DMS53 treated with DMSO at 0.1 percent for 48 hours (cell line): ENCODE data around the gene OR4K2.
"Not testable (repeated sequence)": the region's sequence is repeated elsewhere in the genome, so short reads cannot be mapped to it uniquely, and the experiment has no call there.

Experiments used
- DNase-seq: peaks from one replicate; lab custom pipeline; 2025; ENCODE audit not compliant: unreplicated experiment; lab: John Stamatoyannopoulos, UW

Gene OR4K2, protein sequence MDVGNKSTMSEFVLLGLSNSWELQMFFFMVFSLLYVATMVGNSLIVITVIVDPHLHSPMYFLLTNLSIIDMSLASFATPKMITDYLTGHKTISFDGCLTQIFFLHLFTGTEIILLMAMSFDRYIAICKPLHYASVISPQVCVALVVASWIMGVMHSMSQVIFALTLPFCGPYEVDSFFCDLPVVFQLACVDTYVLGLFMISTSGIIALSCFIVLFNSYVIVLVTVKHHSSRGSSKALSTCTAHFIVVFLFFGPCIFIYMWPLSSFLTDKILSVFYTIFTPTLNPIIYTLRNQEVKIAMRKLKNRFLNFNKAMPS

DNA sequence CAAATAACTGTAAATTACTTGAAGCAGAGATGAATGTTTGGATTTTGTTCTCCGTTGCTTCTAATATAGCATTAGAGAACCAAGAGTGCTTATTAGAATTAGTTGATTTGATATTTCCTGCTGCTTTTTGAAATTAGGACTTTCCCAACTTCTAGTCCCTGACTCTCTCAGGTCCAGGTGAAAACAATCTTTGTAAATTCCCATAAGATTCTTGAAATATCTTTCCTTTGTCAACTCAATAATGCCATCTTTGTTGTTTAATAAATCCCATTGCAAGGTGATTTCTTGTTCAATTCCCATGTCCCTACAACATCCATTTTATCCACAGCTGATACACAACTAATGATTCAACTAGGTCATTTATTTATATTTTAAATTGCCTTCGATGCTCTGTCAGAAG lies at the start of gene OR4K2:
TSS of gene OR4K2 (plus strand) at position 301 of the 400 bp plus-strand sequence. CDS start 1,126 bp downstream, outside the sequence.
- no peak for DNase-seq

DNA sequence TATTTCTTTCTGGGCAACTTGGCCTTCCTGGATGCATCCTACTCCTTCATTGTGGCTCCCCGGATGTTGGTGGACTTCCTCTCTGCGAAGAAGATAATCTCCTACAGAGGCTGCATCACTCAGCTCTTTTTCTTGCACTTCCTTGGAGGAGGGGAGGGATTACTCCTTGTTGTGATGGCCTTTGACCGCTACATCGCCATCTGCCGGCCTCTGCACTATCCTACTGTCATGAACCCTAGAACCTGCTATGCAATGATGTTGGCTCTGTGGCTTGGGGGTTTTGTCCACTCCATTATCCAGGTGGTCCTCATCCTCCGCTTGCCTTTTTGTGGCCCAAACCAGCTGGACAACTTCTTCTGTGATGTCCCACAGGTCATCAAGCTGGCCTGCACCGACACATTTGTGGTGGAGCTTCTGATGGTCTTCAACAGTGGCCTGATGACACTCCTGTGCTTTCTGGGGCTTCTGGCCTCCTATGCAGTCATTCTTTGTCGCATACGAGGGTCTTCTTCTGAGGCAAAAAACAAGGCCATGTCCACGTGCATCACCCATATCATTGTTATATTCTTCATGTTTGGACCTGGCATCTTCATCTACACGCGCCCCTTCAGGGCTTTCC lies 47.2 kb upstream of the OR4K2 start:
- DNase-seq = not testable (repeated sequence)

- DNase-seq = no peak
Measured at GRCh38 chr14:19828314-19828713, 46.6 kb upstream of the OR4K2 start.

DNA sequence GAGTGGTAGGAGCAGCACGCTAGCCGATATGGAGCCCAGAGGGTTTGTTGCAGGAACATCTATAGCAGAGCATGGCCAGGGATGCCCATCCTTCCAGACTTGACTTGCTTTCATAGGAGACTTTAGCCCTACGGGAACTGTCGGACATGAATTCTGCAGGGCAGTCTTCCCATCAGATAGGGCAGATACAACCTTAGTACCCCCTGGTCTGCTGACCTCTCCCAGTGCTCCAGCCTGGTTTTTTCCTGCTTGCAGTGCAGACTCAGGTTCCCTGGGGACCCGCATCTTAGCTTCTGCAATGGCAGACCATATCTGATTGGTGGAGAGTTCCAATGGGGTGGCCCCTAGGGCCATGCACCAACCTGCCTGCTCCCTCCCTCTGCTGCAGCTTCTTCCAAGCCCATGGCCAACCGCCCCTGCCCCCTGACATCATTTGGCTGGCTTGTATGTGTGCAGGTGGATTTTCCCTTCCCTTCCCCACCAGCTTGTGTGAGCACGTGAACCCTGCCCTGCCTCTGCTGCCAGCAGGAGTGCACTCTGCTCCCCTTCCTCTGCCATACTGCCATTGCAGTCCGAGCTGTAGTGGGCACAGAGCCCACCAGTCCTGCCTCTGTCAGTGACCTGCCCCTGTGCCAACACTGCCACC lies 40.6 kb upstream of the OR4K2 start:
- DNase-seq = not testable (repeated sequence)

DNA sequence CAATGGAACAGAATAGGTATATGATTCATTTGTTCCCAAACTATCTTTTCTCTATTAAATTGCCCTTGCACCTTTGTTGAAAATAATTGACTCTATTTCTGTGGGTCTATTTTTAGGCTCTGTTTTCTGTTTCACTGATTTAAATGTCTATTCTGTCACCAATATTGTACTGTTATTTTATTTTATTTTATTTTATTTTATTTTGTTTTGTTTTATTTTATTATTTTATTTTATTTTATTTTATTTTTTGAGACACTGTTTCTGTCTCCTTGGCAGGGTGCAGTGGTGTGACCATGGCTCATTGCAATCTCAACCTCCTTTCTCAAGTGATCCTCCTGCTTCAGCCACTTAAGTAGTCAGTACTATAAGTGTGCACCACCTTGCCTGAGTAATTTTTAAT lies 36.5 kb upstream of the OR4K2 start:
- DNase-seq = no peak

DNA sequence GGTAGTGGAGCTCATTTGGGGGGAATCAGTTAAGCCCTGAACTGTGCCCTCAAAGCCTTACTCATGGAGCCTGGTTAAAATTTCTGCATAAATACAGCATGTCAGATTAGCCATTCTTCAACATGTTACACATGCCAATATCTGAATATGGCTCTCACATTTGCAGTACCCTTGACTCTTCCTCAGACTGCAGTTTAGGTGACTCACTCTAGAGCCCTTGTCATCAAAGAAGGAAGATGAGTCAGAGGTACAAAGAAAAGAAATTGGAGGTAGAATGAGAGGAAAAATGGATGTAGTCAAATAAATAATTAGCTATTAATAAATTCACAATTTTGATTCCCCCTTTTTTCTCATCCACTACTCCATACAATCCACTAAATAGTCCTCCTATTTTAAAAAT lies 23.6 kb upstream of the OR4K2 start:
- no peak for DNase-seq

- DNase-seq = not testable (repeated sequence)
Measured at GRCh38 chr14:19866061-19866669, 8.8 kb upstream of the OR4K2 start.

DNA sequence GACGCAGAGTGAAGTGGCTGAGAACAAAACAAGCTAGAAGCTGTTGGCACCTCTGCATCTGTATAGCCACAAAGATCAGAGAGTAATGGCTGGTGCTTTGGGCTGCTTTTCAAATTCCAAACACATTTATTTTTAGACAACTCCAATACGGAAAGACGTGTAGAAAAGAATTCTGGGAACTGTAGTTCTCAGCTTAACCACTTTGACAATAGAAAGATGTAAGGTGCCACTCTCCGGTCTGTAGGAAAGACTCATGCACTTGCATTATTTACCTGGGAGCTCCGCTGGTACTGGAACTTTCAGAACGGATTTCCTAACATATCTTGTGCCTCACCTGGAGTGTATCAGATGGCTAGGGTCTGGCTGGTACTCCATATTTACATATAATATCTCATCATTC lies 1.8 kb upstream of the OR4K2 start:
- DNase-seq = no peak

DNA sequence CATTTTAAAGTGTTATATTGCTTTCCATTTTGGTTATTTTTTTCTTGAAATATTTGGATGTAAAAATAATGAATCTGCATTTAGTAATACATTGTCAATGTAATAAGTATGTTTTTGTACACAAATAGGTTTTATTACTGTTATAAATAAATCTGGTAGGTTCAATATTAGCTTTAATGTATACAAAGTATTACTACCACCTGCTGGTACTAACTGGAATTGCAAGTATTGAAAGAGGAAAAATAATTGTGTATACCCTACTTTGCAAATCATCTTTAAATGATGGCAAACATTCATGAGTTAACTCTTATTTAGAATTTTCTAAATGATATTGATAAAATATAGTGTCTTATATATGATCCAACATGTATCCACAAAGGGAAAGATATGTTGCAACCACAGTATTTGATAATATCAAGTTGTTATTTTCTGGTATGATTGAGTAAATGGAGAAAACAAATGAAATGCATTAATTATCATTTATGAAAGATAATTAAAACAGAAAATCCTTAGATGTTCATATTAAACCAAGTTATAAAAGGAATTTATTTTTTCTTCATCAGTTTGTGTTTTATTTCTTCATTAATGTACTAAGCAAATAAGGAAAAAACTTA lies 3.2 kb downstream of the OR4K2 start:
- DNase-seq = no peak

DNA sequence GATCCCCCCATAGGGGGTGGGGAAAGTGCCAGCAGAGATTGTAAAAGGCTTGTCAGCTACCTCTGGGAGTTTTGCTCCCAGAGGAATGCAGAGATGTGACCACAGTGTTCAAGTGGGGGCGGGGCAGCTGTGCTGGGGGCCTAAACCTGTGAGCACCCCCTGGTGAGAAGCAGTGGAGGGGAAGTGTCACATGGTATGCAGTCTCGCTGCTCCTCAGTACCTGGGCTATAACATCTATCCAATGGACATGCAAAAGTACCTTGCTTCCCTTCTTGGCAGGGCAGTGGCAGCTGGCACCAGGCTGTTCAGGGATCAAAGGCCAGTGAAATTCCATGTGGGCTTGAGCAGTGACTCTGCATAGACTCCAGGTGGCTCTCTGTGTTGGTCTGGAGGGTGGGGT lies 20.3 kb downstream of the OR4K2 start:
- no peak for DNase-seq

- DNase-seq = no peak
Measured at GRCh38 chr14:19900999-19901398, 26.1 kb downstream of the OR4K2 start.

- no peak for DNase-seq
Measured at GRCh38 chr14:19902409-19902808, 27.5 kb downstream of the OR4K2 start.

DNA sequence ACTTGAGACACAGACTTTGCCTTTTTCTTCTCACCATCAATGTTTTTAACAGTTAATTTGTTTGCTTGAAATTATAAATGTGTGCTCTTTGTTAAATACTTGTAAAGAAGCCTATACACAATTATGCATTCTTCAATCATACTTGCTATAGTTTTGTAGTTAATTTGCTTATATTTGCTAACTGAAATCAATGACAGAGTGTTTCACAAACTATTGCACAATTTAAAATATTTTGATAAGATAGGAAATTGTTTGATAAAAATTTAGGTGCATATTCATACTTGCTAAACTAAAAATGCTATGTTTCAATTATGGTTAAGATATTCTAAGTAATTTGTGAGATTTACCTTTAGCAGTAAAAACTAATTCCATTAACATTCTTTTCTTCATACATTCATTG lies 31.7 kb downstream of the OR4K2 start:
- no peak for DNase-seq

- no peak for DNase-seq
Measured at GRCh38 chr14:19911114-19911513, 36.2 kb downstream of the OR4K2 start.

DNA sequence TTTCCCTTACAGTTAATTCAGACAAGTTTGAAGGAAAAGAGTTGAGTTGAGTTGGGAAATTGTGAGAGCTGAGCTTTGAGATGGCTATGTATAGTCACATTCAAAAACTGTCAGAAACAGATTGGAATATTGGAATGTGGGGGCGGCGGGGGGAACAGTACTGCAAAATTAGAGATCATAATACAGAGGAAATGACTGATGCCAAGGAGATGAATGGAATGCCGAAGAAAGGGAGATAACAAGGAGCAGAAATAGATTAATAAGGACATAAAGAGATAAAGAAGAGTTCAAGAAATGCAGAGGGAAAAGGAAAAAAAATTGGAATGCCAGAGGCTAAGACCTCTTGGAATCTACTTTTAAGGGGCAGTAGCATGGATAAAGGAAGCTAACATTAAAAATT lies 42.3 kb downstream of the OR4K2 start:
- DNase-seq = no peak

GRCh38 chr14:19917955-19918518 lies 43.1 kb downstream of the OR4K2 start:
- DNase-seq = no peak

GRCh38 chr14:19918553-19919264 lies 43.8 kb downstream of the OR4K2 start:
- DNase-seq = no peak

- no peak for DNase-seq
Measured at GRCh38 chr14:19920021-19920657, 45.2 kb downstream of the OR4K2 start, which contains the start of gene OR4K5. Gene OR4K5, plus strand, starts transcription at chr14:19920607. Its CDS starts 0 bp downstream, at chr14:19920607.

GRCh38 chr14:19930617-19931016 lies 55.7 kb downstream of the OR4K2 start, which contains the start of gene OR4K1:
Gene OR4K1, plus strand, starts transcription at chr14:19930917. Its CDS starts 4,750 bp downstream, at chr14:19935667.
- DNase-seq = no peak
